ENCODE data around the gene CD47. TPM values are rescaled to one million over a fixed set of nuclear protein-coding genes. Genes with fewer than 3 reads are reported as not detected.

The CD47 gene
- total and polyA plus RNA-seq, 9 donors: 24.1 to 148 (median 55.8) TPM

DNA sequence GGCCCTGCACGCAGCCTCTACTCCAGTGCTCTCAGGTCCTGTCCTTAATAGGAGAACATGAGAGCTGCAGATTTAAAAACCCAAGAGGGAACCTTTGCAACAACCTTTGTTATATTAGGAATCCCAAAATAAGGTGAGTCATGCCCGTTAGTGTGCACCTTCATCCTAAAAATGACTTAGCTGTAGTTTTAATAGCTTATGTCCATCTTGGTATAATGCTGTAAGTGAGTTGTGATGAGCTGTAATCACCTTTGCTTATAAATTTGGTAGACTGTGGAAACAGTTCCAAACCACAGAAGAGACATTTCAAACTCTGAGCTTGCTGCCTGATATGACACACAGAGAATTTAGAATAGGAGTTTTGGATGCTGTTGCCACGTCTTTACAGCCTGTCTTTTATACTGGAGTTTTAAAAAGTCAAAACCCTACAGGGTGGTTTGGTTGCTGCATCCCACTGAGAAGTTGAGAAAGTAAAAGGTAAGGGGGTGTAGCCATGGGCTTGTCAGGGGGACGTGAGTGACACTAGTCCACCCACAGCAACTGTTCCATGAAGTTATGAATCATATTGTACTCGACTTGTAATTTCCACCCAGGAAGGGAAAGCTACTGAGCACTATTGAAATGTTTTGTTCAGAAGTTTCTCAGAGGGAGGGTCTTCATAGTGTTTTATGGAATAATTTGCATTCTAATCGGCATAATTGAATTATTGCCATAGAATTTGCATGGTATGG is 27.4 kb upstream of the CD47 start:
- Histone ChIP-seq H3K36me3 (no peaks in the 10 kb centered on the region), H3K27ac (no peak overlapping the region), H3K4me3 (no peak overlapping the region), H3K27me3 (no peaks in the 10 kb centered on the region), H3K9me3 (no peaks in the 10 kb centered on the region), H3K4me1 (ENCODE audit: insufficient read depth) (no peaks in the 10 kb centered on the region)
- DNase-seq: no peak
- no peak for TF ChIP-seq EP300 (IDR thresholded peaks at IDR 0.05)
- no peak for TF ChIP-seq POLR2A (IDR thresholded peaks at IDR 0.05)
- TF ChIP-seq CTCF (IDR thresholded peaks at IDR 0.05): no peak
- intact Hi-C loops (cut with DNase I): no loop called here
- WGBS, 3 donors: 66 to 80% (median 75%) methylated on average over 6 of the region's 6 CpGs

DNA sequence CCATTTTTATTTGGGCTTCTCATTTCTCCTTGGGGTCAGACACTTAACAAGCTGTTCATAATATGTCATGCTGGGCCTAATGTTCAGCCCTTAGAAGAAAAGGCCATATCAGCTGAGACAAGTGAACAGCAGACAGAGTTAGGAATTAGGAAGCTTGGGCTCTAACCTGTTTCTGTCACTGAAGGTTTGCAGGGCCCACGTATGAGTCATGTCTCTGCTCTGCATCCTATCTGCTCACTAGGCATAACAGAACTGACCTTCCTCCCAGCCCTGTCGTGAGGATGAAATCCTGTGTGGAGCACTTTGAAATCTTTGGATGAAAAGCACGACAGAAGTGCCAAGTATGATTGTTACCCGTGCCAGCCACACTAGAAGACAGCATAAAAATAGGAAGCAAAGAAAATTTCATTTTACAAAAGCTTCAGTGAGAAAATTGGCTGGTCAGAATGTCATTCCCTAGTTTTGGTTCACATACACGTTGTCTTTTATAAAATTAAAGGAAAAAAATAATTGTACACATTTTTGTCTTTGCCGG is 26.5 kb upstream of the CD47 start:
- 41 to 52% (median 48%) methylated on average over 6 of the region's 6 CpGs for WGBS, 3 donors
- Histone ChIP-seq H3K4me3 (no peak overlapping the region), H3K9me3 (no peaks in the 10 kb centered on the region), H3K4me1 (ENCODE audit: insufficient read depth) (no peaks in the 10 kb centered on the region), H3K27ac (no peak overlapping the region), H3K27me3 (no peaks in the 10 kb centered on the region), H3K36me3 (no peaks in the 10 kb centered on the region)
- TF ChIP-seq CTCF (IDR thresholded peaks at IDR 0.05) (no peak), POLR2A (IDR thresholded peaks at IDR 0.05) (no peak), EP300 (IDR thresholded peaks at IDR 0.05) (no peak)
- no peak for DNase-seq
- intact Hi-C loops (cut with DNase I): no loop called here

DNA sequence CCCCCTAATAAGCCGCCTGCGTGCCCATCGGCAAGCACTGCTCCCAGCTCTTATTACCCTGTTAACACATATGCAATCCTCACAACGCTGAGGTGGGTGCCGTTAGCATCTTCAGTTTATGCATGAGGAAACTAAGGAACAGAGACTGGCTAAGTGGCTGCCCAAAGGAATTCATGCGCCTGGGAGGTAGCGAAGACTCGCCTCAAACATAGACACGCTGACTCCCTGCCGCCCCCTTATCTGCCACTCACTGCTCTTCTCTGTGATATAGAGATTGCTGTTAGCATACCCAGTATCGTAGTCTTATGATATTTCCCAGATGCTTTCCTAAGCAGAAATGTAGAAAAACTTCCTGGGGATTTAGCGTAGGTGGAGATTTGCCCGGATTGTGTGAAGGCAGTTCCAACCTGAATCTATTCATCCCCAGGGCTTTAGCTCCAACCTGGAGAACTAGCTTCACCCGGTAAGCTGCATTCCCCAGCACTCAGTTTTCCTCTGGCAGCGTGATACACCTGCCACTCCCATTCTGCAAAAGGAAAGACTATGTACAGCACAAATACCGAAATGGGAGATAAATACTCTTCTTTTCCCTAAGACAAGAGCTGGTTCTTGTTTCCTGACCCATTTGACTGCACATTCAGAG is 23.7 kb upstream of the CD47 start:
- no peak for DNase-seq
- no peak overlapping the region for H3K4me3 ChIP-seq
- H3K36me3 ChIP-seq: no peaks in the 10 kb centered on the region
- no peak overlapping the region for H3K27ac ChIP-seq
- TF ChIP-seq POLR2A (IDR thresholded peaks at IDR 0.05) (no peak), CTCF (IDR thresholded peaks at IDR 0.05) (no peak), EP300 (IDR thresholded peaks at IDR 0.05) (no peak)
- no peaks in the 10 kb centered on the region for H3K4me1 ChIP-seq (ENCODE audit: insufficient read depth)
- H3K27me3 ChIP-seq: no peaks in the 10 kb centered on the region
- 79 to 85% (median 84%) methylated on average over 16 of the region's 16 CpGs for WGBS, 3 donors
- H3K9me3 ChIP-seq: no peaks in the 10 kb centered on the region
- intact Hi-C loops (cut with DNase I): no loop called here

GRCh38 chr3:108113975-108114374 is 23.1 kb upstream of the CD47 start:
- Histone ChIP-seq H3K36me3 (no peaks in the 10 kb centered on the region), H3K4me1 (ENCODE audit: insufficient read depth) (no peaks in the 10 kb centered on the region), H3K9me3 (no peaks in the 10 kb centered on the region), H3K4me3 (no peak overlapping the region), H3K27me3 (no peaks in the 10 kb centered on the region), H3K27ac (no peak overlapping the region)
- no peak for DNase-seq
- 91 to 95% (median 93%) methylated on average over 15 of the region's 15 CpGs for WGBS, 3 donors
- TF ChIP-seq POLR2A (IDR thresholded peaks at IDR 0.05) (no peak), EP300 (IDR thresholded peaks at IDR 0.05) (no peak), CTCF (IDR thresholded peaks at IDR 0.05) (no peak)
- intact Hi-C loops (cut with DNase I): no loop called here
